Activated naive CD4-positive, alpha-beta T cell treated with anti-CD3 and anti-CD28 coated beads for 36 hours (primary cell): ENCODE measurements around the gene BCL2L2. TPM values are rescaled to one million over a fixed set of nuclear protein-coding genes. Genes with fewer than 3 reads are reported as not detected.
A peak's percentile ranks its signal among the peaks of the same experiment; 100 is the strongest.

ENCODE experiments used
- CTCF ChIA-PET: fragments of 350-600 bp; sonication (Branson Sonifier 250); formaldehyde crosslinking; loops from one replicate; lab custom pipeline; 2021; ENCODE audit warnings: antibody characterized with exemption; lab: Charles Lee
- DNase-seq: peaks from one replicate; pipeline ENCODE4 v3.0.0-alpha.2; 2020
- H3K27ac Mint-ChIP-seq: one replicate; pipeline ENCODE4 v1.8.0; 2021; ENCODE audit warnings: mild to moderate bottlenecking, mixed read lengths
- H3K27me3 Mint-ChIP-seq: one replicate; pipeline ENCODE4 v1.8.0; 2021; ENCODE audit warnings: low read depth, mixed read lengths
- H3K36me3 Mint-ChIP-seq: one replicate; pipeline ENCODE4 v1.8.0; 2021; ENCODE audit warnings: low read depth, mixed read lengths
- H3K4me1 Mint-ChIP-seq: one replicate; pipeline ENCODE4 v1.8.0; 2021; ENCODE audit warnings: low read depth, mixed read lengths
- H3K4me3 Mint-ChIP-seq: one replicate; pipeline ENCODE4 v1.8.0; 2021; ENCODE audit warnings: mild to moderate bottlenecking, moderate library complexity, mixed read lengths
- H3K9me3 Mint-ChIP-seq: one replicate; pipeline ENCODE4 v1.8.0; 2021; ENCODE audit warnings: mixed read lengths
- intact Hi-C: fragments of 100-400 bp; cut with micrococcal nuclease; formaldehyde crosslinking; loops from one replicate; pipeline ENCODE4 v1.15.1; 2023
- total RNA-seq, 2 experiments: library from RNA; stranded (reverse); gene quantifications; one replicate each; pipeline ENCODE4 v1.2.3, GENCODE V29; 2021

Gene BCL2L2
- total RNA-seq, 2 experiments from 2014 or later, result 0.60 to 1.5 TPM

DNA sequence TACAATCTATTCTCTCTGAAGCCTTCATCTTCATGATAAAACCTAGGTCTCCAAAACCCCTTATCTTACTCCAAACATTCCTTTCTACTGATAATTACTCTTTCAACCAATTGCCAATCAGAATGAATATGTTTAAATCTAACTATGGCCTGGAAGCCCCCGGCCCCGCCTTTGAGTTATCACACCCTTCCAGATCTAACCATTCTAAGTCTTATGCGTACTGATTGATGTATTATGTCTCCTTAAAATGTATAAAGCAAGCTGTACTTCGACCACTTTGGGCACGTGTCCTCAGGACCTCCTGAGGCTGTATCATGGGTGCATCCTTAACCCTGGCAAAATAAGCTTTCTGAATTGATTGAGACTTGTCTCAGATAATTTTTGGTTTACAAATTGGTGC, 29.0 kb downstream of the BCL2L2 start:
- DNase-seq, result no peak
- Mint-ChIP-seq H3K27me3 (peaks cover 6% of the 10 kb centered on the region), H3K36me3 (peaks cover 1% of the 10 kb centered on the region), H3K4me1 (no peaks in the 10 kb centered on the region), H3K9me3 (no peaks in the 10 kb centered on the region), H3K4me3 (no peak overlapping the region), H3K27ac (no peak overlapping the region)
- CTCF ChIA-PET, result interaction anchor here (1.8 kb wide), 1 partner anchor 9 kb away, joined by 5 read pairs; no protein-coding TSS in a partner anchor
- intact Hi-C loops, result no loop called here

DNA sequence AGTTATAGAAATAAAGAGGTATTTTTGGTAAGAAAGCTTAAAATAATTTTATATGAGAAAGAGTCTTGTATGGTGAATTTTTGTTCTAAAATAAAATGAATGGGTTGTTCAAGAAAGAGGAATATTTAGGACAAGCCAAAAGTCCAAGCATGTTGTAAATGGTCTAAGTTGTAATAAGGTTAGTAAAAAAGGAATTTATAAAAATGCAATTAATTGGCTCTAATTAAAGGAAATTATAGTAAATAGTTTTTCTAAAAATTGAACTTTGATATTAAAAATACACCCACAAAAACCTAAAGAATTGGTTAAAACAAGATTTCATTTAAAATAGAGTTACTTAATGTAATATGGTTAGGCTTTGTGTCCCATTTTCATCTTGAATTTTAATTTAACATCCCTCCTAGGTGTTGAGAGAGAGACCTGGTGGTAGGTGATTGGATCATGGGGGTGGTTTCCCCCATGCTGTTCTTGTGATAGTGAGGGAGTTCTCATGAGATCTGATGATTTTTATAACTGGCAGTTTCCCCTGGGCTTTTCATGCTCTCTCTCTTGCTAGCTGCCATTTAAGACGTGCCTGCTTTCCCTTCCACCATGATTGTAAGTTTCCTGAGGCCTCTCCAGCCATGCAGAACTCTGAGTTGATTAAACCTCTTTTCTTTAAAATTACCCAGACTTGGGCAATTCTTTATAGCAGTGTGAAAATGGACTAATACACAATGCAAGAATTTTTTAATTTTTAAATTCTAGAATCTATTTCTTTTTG, 33.1 kb downstream of the BCL2L2 start:
- intact Hi-C loops, result no loop called here
- CTCF ChIA-PET, result interaction anchor here (0.9 kb wide), 1 partner anchor 41 kb away, joined by 3 read pairs; no protein-coding TSS in a partner anchor
- H3K4me1 Mint-ChIP-seq, result no peaks in the 10 kb centered on the region
- H3K9me3 Mint-ChIP-seq, result no peaks in the 10 kb centered on the region
- H3K4me3 Mint-ChIP-seq, result no peak overlapping the region
- peaks cover 5% of the 10 kb centered on the region for H3K27me3 Mint-ChIP-seq
- DNase-seq, result no peak
- H3K27ac Mint-ChIP-seq, result no peak overlapping the region
- peaks cover 1% of the 10 kb centered on the region for H3K36me3 Mint-ChIP-seq

DNA sequence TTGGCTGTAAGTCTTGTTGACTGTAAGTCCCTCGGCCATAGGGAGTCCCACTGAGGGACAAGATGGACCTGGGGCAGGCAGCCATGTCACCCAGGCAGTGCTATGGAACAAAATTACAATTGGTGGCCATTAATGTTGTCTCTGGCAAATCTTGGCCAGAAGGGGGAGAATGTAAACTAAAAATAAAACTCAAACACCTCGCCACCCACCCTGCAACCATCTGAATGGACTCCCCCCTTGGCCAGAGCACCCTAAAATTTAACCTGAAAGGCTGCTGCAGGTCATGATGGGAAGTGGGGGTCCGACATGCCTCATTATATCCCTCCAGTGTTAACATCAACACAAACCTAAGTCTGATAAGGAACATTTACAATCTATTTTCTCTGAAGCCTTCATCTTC, 37.8 kb downstream of the BCL2L2 start:
- intact Hi-C loops, result no loop called here
- Mint-ChIP-seq H3K27ac (no peak overlapping the region), H3K9me3 (no peaks in the 10 kb centered on the region), H3K4me1 (no peaks in the 10 kb centered on the region), H3K36me3 (peaks cover 1% of the 10 kb centered on the region), H3K27me3 (peaks cover 2% of the 10 kb centered on the region), H3K4me3 (no peak overlapping the region)
- no peak for DNase-seq
- CTCF ChIA-PET, result no interaction called here

DNA sequence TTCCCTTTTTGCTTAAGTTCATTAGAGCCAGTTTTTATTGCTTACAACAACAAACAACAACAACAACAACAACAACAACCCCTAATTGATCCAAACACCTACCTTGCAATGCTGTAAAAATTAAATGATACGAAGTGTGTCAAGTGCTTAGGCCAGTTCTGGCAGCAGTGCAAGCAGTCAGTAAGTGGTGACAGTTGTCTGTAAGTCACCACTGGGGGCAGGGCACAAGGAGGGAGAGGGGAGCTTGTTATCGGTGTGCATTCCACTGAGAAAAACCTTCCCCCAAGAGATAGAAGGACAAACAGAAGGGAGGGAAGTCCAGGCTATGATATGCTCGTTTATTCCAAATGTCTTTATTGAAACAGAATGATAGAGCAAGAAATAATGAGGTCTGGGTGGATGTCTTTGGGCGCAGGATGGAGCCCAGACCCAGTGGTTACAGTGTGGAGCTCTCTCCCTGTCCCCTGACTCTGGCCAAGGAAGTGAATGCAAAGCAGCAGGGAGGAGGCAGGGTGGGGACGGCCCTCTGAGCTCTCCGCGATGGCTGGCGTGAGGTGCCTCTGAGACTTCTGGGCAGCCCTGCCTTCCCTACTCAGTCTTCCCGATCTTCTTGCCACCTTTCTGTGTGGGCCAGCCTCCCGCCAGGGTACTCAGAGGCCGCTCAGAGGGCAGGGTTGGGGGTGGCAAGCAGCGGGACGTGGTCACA, 39.5 kb downstream of the BCL2L2 start:
- Mint-ChIP-seq H3K9me3 (no peaks in the 10 kb centered on the region), H3K27me3 (no peaks in the 10 kb centered on the region), H3K36me3 (no peaks in the 10 kb centered on the region), H3K4me3 (no peak overlapping the region), H3K4me1 (peaks cover under 1% of the 10 kb centered on the region), H3K27ac (no peak overlapping the region)
- no peak for DNase-seq
- intact Hi-C loops, result no loop called here
- CTCF ChIA-PET, result interaction anchor here (1.0 to 1.3 kb wide), 4 partner anchors 15 to 36 kb away, joined by 3 to 9 read pairs (median 4); no protein-coding TSS in a partner anchor

DNA sequence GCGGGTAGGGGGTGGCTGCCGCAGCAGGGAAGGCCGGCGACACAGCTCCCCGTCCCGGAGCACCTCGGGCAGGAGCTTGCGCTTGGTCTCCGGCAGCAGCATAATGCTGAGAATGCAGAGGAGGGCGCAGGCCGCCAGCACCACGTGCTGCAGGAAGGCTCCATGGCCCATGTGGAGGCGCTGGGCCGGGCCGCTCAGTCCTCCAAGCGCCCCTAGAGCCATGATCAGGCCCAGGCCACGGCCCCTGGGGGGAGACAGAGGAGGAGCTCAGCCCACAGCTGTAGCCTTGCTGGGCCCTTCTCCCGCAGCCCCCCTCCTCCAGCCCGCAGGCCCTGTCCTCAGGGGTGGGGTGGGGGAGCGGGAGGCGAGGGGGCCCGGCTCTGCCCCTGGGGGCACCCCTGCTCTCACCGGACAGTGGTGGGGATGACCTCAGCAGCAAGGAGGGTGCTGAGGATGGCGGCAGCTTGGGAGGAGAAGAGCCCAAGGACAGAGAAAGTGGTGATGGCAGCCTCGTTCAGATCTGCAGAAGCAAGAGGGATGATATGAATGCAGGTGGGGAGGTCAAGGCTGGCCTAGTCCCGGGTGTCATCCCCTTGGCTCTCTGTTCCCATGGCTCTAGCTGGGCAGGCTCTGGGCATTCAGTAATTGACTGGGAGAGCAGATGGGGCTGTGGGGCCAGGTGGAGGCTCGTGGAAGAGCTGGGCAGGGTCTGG, 40.2 kb downstream of the BCL2L2 start:
- Mint-ChIP-seq H3K27ac (no peak overlapping the region), H3K36me3 (no peaks in the 10 kb centered on the region), H3K27me3 (no peaks in the 10 kb centered on the region), H3K9me3 (no peaks in the 10 kb centered on the region), H3K4me3 (no peak overlapping the region), H3K4me1 (peaks cover 3% of the 10 kb centered on the region)
- CTCF ChIA-PET, result interaction anchor here (0.9 kb wide), 1 partner anchor 33 kb away, joined by 3 read pairs; no protein-coding TSS in a partner anchor
- no peak for DNase-seq
- intact Hi-C loops, result no loop called here

DNA sequence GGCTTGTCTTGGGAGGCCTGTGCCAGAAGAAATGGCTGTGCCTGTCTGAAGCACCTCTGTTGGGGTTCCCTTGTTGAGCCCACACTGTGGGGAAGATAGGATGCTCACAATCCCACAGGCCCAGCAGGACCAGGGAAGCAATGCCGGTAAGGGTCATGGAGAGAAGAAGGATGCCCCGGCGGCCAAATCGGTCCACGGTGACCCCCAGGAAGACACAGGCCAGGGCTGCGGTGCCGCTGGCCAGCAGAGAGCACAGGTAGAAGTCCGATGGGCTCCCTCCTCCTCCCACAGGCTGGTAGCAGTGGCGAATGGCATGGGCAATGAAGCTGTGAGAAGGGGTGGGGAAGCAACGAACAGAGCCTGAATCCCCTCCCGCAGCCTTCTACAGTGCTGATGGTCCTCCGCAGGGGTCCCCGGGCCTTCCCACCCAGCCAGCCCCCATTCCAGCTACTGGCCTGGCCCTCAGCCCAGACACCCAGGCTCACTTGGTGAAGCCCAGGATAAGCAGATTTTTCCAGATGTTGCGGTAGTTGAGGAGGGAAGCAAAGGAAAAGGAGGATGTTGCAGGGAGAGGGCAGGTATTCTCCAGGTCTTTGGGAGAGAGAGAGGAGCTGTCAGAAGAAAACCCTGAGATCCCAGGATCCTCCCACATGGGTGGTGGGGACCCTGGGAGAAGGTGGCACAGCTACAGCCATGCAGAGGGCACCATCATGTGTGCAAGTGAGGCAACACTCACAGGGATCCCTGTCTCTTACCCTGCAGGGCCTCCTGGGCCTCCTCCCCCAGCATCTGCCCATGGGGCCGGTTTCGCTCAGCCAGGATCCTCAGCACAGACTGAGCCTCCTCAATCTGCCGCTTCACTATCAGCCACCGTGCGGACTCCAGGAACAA, 41.0 kb downstream of the BCL2L2 start:
- H3K4me3 Mint-ChIP-seq, result no peak overlapping the region
- intact Hi-C loops, result no loop called here
- H3K27me3 Mint-ChIP-seq, result no peaks in the 10 kb centered on the region
- no peak overlapping the region for H3K27ac Mint-ChIP-seq
- DNase-seq, result no peak
- no peaks in the 10 kb centered on the region for H3K9me3 Mint-ChIP-seq
- H3K36me3 Mint-ChIP-seq, result no peaks in the 10 kb centered on the region
- CTCF ChIA-PET, result interaction anchor here (0.9 to 1.1 kb wide), 2 partner anchors 18 to 32 kb away, joined by 3 read pairs; no protein-coding TSS in a partner anchor
- peaks cover 3% of the 10 kb centered on the region for H3K4me1 Mint-ChIP-seq

DNA sequence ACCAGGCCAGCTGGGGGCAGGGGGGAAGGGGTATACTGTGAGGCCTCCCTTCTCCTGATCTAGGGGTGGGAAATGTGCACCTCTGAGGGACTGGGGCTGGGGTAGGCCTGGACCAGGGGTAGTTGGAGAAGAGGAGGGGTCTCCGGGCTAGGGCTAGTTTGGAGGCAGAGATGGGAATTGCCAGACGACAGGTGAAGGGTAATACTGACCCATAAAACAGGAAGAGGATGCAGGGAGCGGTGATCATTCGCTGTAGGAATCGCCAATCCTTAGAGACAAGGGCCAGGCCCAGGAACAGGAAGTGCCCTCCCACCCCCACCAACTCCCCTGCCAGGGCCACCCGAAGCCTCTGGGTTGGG, 41.6 kb downstream of the BCL2L2 start:
- Mint-ChIP-seq H3K36me3 (no peaks in the 10 kb centered on the region), H3K27me3 (peaks cover under 1% of the 10 kb centered on the region), H3K9me3 (no peaks in the 10 kb centered on the region), H3K27ac (no peak overlapping the region), H3K4me3 (no peak overlapping the region), H3K4me1 (peaks cover 6% of the 10 kb centered on the region)
- DNase-seq, result no peak
- intact Hi-C loops, result no loop called here
- CTCF ChIA-PET, result interaction anchor here (1.1 kb wide), 1 partner anchor 18 kb away, joined by 3 read pairs; no protein-coding TSS in a partner anchor

DNA sequence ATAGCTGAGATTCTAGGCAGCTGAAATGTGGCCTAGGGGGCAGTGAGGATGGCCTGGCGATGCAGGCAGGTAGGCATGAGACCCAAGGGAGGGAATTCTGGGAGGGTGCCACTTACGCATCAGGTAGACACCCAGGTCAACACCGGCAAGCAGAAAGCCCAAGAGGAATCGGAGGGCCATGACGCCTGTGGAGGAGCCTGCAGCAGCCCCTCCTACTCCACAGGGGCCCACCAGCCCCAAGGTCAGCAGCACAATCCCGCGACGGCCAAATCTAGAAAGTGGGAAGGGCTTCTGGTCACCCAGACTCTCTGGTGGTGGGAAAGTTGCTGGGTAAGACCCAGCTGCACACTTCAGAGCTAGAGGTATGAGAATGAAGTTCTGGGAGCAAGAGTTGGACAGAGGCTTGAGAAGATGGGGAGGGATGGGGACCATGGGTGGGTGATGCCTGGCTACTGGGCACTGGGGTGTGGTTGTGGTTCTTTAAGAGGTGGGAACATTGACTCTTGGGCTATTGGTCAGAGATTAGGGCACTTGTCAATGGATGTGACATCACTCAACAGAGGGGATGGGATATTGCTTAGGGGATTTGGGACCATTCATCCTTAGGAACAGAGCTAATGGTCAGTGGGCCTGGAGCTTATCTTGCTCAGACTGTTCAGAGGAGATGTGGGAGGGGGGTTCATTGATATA, 42.7 kb downstream of the BCL2L2 start:
- peaks cover 4% of the 10 kb centered on the region for H3K27me3 Mint-ChIP-seq
- CTCF ChIA-PET, result no interaction called here
- H3K9me3 Mint-ChIP-seq, result no peaks in the 10 kb centered on the region
- intact Hi-C loops, result no loop called here
- DNase-seq, result no peak
- H3K4me1 Mint-ChIP-seq, result peaks cover 6% of the 10 kb centered on the region
- no peak overlapping the region for H3K4me3 Mint-ChIP-seq
- no peak overlapping the region for H3K27ac Mint-ChIP-seq
- H3K36me3 Mint-ChIP-seq, result no peaks in the 10 kb centered on the region

DNA sequence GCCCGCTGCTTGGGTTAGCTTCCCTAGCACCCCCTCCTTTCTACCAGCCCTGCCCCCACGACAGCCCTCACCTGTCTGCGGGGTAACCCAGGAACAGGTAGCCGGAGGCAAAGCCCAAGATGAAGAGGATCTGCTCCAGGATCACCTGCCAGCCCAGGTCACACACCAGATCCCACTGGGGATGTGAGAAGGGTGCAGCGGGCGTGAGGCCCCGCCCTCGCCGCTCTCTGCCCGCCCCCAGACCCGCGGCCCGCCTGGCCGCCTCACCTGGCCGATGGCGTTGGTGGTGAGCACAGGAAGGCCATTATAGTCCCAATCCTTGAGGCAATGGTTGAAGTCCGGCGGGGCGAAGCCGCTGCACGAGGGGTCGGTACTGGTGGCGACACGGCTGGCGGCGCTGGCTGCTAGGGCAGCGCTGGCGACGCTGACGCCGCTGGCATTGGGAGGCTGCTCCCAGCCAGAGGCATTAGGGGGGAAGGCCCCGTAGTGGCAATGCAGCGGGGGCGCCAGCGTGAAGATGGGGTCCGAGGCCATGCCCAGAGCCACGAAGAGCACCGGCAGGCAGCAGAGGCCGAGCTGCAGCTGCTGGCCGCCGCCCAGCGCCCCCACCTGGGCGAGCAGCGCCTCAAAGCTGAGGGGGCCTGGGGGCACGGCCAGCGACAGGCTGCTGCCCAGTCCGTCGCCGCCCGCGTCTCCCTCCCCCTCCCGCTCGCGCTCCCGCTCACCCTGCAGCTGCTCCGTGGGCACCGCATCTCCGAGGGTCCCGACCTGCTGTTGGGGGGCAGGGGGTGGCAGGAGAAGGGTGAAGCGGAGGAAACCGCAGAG, 45.3 kb downstream of the BCL2L2 start:
- intact Hi-C loops, result loop anchor here (1.0 to 2.0 kb wide), 2 partner anchors 23 to 30 kb away; no protein-coding TSS in a partner anchor
- H3K4me3 Mint-ChIP-seq, result peak overlapping the region; percentile 71
- peaks cover 4% of the 10 kb centered on the region for H3K27me3 Mint-ChIP-seq
- peaks cover 6% of the 10 kb centered on the region for H3K4me1 Mint-ChIP-seq
- DNase-seq, result no peak
- CTCF ChIA-PET, result interaction anchor here (0.6 to 1.5 kb wide), 5 partner anchors 9 to 293 kb away, joined by 3 to 4 read pairs (median 3); no protein-coding TSS in a partner anchor
- no peaks in the 10 kb centered on the region for H3K9me3 Mint-ChIP-seq
- H3K27ac Mint-ChIP-seq, result no peak overlapping the region
- H3K36me3 Mint-ChIP-seq, result no peaks in the 10 kb centered on the region
